GOT3 (cell line): ENCODE results near the gene NDUFAF8.

ENCODE experiments used
- DNase-seq: peaks from one replicate; lab custom pipeline; 2025; ENCODE audit warnings: mixed read lengths; lab: John Stamatoyannopoulos, UW

NDUFAF8 gene

GRCh38 chr17:81240761-81241160, 1.6 kb downstream of the NDUFAF8 start:
- no peak for DNase-seq

GRCh38 chr17:81241203-81241602, 2.1 kb downstream of the NDUFAF8 start:
- no peak for DNase-seq

- no peak for DNase-seq
Measured at GRCh38 chr17:81241648-81242420, 2.7 kb downstream of the NDUFAF8 start.

GRCh38 chr17:81242421-81243332, 3.6 kb downstream of the NDUFAF8 start:
- DNase-seq, result no peak

- no peak for DNase-seq
Measured at GRCh38 chr17:81243333-81243664, 4.2 kb downstream of the NDUFAF8 start.

GRCh38 chr17:81244358-81245023, 5.4 kb downstream of the NDUFAF8 start:
- DNase-seq, result no peak

- DNase-seq, result no peak
Measured at GRCh38 chr17:81245024-81245664, 6.0 kb downstream of the NDUFAF8 start.

- DNase-seq, result no peak
Measured at GRCh38 chr17:81245665-81246342, 6.7 kb downstream of the NDUFAF8 start.

GRCh38 chr17:81246343-81246670, 7.2 kb downstream of the NDUFAF8 start:
- no peak for DNase-seq

GRCh38 chr17:81246679-81247338, 7.7 kb downstream of the NDUFAF8 start:
- DNase-seq, result no peak

- no peak for DNase-seq
Measured at GRCh38 chr17:81247339-81247990, 8.3 kb downstream of the NDUFAF8 start.

- no peak for DNase-seq
Measured at GRCh38 chr17:81248649-81249048, 9.5 kb downstream of the NDUFAF8 start.

GRCh38 chr17:81249223-81250040, 10.3 kb downstream of the NDUFAF8 start:
- no peak for DNase-seq

- no peak for DNase-seq
Measured at GRCh38 chr17:81250286-81251093, 11.4 kb downstream of the NDUFAF8 start.

GRCh38 chr17:81251094-81251708, 12.1 kb downstream of the NDUFAF8 start:
- DNase-seq, result no peak

- no peak for DNase-seq
Measured at GRCh38 chr17:81251709-81252301, 12.7 kb downstream of the NDUFAF8 start.

GRCh38 chr17:81252326-81252986, 13.3 kb downstream of the NDUFAF8 start:
- no peak for DNase-seq

GRCh38 chr17:81252987-81253329, 13.8 kb downstream of the NDUFAF8 start:
- no peak for DNase-seq
